ENCODE results near the gene DCBLD2. TPM values are rescaled to one million over a fixed set of nuclear protein-coding genes. Genes with fewer than 3 reads are reported as not detected.

The DCBLD2 gene
- total and polyA plus RNA-seq, 2 of the 13 experiments (the other 11 are each of a cell fraction or from before 2014, with no cell fraction given), result 43.8 to 56.9 TPM

GRCh38 chr3:98777286-98777685 is 124.2 kb downstream of the DCBLD2 start (continued):
- TF ChIP-seq MTERF4 (CRISPR knock-in tag; IDR thresholded peaks at IDR 0.05) (no peak), AHDC1 (CRISPR knock-in tag; IDR thresholded peaks at IDR 0.05; ENCODE audit: borderline replicate concordance) (peak; percentile 67; the same call in 1 of the 2 replicates), MLX (CRISPR knock-in tag; IDR thresholded peaks at IDR 0.05) (peak; percentile 79), ZNF33A (CRISPR knock-in tag; IDR thresholded peaks at IDR 0.05; ENCODE audit: borderline replicate concordance) (no peak), ZNF605 (CRISPR knock-in tag; IDR thresholded peaks at IDR 0.05) (0 out of 2 replicates have a peak, but pooled peaks have one; percentile 17), MAX (IDR thresholded peaks at IDR 0.05) (peak; percentile 37; the same call in 1 of the 2 replicates), SOX5 (CRISPR knock-in tag; IDR thresholded peaks at IDR 0.05; ENCODE audit: borderline replicate concordance) (peak; percentile 77; the same call in 1 of the 2 replicates), FOXJ3 (CRISPR knock-in tag; IDR thresholded peaks at IDR 0.05; ENCODE audit: borderline replicate concordance) (peak; percentile 69; the same call in 1 of the 2 replicates), BRD4 (CRISPR knock-in tag; IDR thresholded peaks at IDR 0.05) (0 out of 2 replicates have a peak, but pooled peaks have one; percentile 9), ELF1 (CRISPR knock-in tag; IDR thresholded peaks at IDR 0.05) (0 out of 2 replicates have a peak, but pooled peaks have one; percentile 34), HMG20A (CRISPR knock-in tag; IDR thresholded peaks at IDR 0.05; ENCODE audit: borderline replicate concordance) (peak; percentile 25; the same call in 1 of the 2 replicates), NR2C2 (CRISPR knock-in tag; IDR thresholded peaks at IDR 0.05; ENCODE audit: borderline replicate concordance) (peak; percentile 35; the same call in 1 of the 2 replicates), NCOR1 (IDR thresholded peaks at IDR 0.05; ENCODE audit: borderline replicate concordance, low read length) (peak; percentile 38; the same call in 1 of the 2 replicates), AFF4 (CRISPR knock-in tag; IDR thresholded peaks at IDR 0.05) (no peak), ATF6 (CRISPR knock-in tag; conservative IDR thresholded peaks at IDR 0.05) (no peak)

Data from HepG2 (cell line).